Measurements from ENCODE around the gene TP53I11.

The TP53I11 gene

DNA sequence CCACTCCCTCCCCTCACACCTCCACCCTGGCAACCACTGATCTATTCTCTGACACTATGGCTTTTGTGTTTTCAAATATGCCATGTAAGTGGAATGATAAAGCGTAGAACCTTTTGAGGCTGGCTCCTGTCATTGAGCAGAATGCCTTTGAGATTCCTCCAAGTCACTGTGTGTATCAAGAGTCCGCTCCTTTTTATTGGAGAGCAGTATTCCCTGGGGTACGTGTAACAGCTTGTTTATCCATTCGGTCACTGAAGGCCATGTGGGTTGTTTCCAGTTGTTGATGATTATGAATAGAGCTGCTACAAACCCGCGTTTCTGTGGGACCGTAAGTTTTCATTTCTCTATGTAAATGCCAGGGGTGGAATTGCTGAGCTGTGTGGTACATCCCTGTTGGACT lies 10.3 kb downstream of the TP53I11 start:
- H3K27ac Mint-ChIP-seq: peak overlapping the region in 1 of 2 donors; percentile 27
- no peak overlapping the region for H3K4me3 Mint-ChIP-seq
- no peak for ATAC-seq
- no peaks in the 10 kb centered on the region for H3K27me3 Mint-ChIP-seq
- H3K9me3 Mint-ChIP-seq: no peaks in the 10 kb centered on the region
- H3K4me1 Mint-ChIP-seq: peaks cover 44% of the 10 kb centered on the region
- DNase-seq: no peak

DNA sequence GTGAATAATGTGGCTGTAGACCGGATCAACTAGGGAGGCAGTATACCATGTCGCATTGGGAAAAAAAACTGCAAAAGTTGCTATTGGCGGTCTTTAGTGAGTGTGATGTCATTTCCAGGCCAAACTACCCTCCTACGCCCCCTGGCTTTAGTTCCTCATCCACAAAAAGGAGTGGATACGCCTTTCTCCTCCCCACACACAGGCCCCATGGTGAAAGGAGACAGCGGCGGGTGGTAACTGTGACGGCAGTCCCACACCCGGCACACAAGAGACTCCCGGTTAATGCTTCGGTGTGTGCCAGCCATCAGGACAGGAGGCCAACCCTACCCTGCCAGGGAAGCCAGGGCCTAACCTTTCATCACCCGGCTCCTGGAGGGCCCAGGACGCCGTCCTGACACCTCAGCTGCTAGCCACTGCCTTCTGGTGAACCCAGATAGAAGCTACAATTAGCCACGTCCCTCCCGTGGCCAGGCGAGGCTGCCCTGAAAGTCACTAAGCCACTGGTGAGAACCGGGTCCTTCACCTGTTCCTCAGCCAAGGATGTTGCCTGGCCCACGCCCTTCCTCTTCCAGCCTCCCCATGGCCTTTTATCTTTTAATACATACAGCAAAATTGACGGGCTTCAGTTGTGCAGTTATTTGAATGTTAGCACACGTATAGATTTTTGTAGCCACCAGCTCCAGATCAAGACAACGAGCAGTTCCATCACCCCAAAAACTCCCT lies 10.8 kb downstream of the TP53I11 start:
- no peak for DNase-seq
- peaks cover 38% of the 10 kb centered on the region for H3K4me1 Mint-ChIP-seq
- H3K9me3 Mint-ChIP-seq: no peaks in the 10 kb centered on the region
- no peak overlapping the region for H3K4me3 Mint-ChIP-seq
- H3K27ac Mint-ChIP-seq: peak overlapping the region in 1 of 2 donors; percentile 27
- ATAC-seq: no peak
- H3K27me3 Mint-ChIP-seq: no peaks in the 10 kb centered on the region

DNA sequence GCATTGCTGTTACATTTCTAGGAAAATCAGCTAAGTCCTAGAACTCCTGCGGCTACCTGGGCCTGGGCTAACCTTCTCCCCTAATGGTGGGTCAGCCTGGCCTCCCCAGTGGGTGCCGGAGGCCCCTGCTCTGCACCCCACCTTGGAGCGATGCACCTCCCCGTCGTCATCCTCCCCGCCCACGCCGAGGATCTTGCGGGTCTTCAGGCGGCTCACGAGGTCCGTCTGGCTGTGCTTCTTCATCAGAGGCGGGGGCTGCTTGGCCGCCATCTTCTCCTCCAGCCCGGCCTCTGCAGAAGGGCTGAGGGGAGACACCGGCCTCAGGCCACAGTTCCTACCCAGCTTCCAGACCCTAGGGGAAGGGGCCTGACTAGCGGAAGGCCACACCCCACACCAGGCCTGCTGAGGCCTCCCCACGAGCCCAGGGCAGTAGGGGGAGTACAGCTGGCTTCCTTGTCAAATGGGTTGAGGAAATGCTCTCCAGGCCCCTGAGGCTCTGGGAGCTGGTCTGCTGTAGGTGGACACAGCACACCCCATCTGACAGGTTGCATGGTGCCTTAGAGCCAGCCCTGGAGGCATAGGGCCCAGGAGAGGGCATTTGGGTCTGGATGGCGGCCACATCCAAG lies 12.5 kb downstream of the TP53I11 start:
- Mint-ChIP-seq H3K27me3 (no peaks in the 10 kb centered on the region), H3K9me3 (no peaks in the 10 kb centered on the region), H3K27ac (no peak overlapping the region), H3K4me3 (no peak overlapping the region), H3K4me1 (peaks cover 22% of the 10 kb centered on the region)
- ATAC-seq (no peak), DNase-seq (no peak)

DNA sequence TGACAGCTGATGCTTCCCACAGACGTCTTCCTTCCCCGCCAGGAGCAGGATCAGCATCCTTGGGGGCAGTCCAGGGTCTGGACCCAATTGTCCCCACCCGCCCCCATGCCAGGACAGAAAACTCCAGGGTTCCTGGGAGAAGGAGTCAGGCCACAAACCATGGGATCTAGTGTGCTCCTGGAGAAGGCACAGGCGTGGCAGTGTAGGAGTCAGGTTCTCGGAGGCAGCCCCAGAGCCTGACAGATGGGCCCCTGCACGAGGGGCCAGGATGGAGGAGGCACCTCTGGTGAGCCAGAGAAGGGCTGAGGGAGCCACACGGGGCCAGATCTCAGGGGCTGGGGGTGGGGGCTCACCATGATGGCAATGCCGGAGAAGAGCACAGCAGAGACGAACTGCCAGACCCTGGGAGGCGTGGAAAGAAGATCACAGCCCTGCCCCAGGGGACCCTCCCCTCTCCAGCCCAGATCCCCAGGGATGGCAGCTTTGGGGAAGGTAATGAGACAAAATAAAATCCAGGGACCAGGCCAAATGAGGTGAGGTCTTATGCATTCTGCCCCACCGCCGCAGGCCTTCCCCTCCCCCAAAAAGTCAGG lies 13.6 kb downstream of the TP53I11 start:
- Mint-ChIP-seq H3K9me3 (no peaks in the 10 kb centered on the region), H3K27me3 (no peaks in the 10 kb centered on the region), H3K27ac (no peak overlapping the region), H3K4me1 (peaks cover 10% of the 10 kb centered on the region), H3K4me3 (no peak overlapping the region)
- DNase-seq: no peak
- ATAC-seq: peak; percentile 1

- peak; percentile 78 to 79 for DNase-seq
- Mint-ChIP-seq H3K27me3 (no peaks in the 10 kb centered on the region), H3K27ac (no peak overlapping the region), H3K9me3 (no peaks in the 10 kb centered on the region), H3K4me1 (peaks cover 6% of the 10 kb centered on the region), H3K4me3 (no peak overlapping the region)
- ATAC-seq: peak; percentile 73
These were observed 14.2 kb downstream of the TP53I11 start for GRCh38 chr11:44936525-44936924.

GRCh38 chr11:44934735-44935250 lies 15.9 kb downstream of the TP53I11 start:
- Mint-ChIP-seq H3K27ac (peak overlapping the region in 1 of 2 donors; percentile 40), H3K4me1 (peaks cover 6% of the 10 kb centered on the region), H3K27me3 (no peaks in the 10 kb centered on the region), H3K9me3 (no peaks in the 10 kb centered on the region), H3K4me3 (no peak overlapping the region)
- no peak for DNase-seq
- no peak for ATAC-seq

- no peaks in the 10 kb centered on the region for H3K27me3 Mint-ChIP-seq
- no peak for ATAC-seq
- H3K4me1 Mint-ChIP-seq: peaks cover 6% of the 10 kb centered on the region
- H3K27ac Mint-ChIP-seq: peak overlapping the region in 1 of 2 donors; percentile 6
- no peak for DNase-seq
- no peak overlapping the region for H3K4me3 Mint-ChIP-seq
- H3K9me3 Mint-ChIP-seq: no peaks in the 10 kb centered on the region
These were observed 16.6 kb downstream of the TP53I11 start for GRCh38 chr11:44934110-44934509.

DNA sequence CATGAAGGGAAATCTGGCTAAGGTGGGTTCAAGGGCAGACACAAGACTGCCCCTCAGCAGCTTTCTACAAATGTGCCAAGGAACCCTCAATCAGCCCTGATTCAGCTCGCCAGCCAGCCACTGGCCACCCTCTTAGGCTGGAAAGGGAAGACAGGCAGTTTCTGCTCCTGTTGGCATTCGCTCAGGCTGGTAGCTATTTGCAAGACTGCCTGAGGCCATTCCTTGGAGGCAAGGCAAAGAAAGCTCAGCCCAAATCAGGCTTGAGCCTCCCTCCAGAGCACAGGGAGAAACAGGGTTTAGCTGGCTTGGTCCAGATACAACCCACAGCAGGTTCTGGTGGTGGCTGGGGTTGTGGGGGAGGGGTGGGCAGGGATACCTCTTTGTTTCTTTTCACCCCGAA lies 19.2 kb downstream of the TP53I11 start:
- H3K4me3 Mint-ChIP-seq: no peak overlapping the region
- H3K9me3 Mint-ChIP-seq: no peaks in the 10 kb centered on the region
- no peak for ATAC-seq
- DNase-seq: no peak
- H3K27me3 Mint-ChIP-seq: no peaks in the 10 kb centered on the region
- no peak overlapping the region for H3K27ac Mint-ChIP-seq
- H3K4me1 Mint-ChIP-seq: peaks cover 10% of the 10 kb centered on the region

GRCh38 chr11:44930588-44931302 lies 19.9 kb downstream of the TP53I11 start:
- Mint-ChIP-seq H3K4me1 (peaks cover 8% of the 10 kb centered on the region), H3K9me3 (no peaks in the 10 kb centered on the region), H3K27me3 (no peaks in the 10 kb centered on the region), H3K4me3 (no peak overlapping the region), H3K27ac (peak overlapping the region; percentile 4 to 59)
- no peak for DNase-seq
- ATAC-seq: no peak

GRCh38 chr11:44928816-44929215 lies 21.9 kb downstream of the TP53I11 start:
- no peak overlapping the region for H3K27ac Mint-ChIP-seq
- no peaks in the 10 kb centered on the region for H3K9me3 Mint-ChIP-seq
- peaks cover 8% of the 10 kb centered on the region for H3K4me1 Mint-ChIP-seq
- H3K27me3 Mint-ChIP-seq: no peaks in the 10 kb centered on the region
- H3K4me3 Mint-ChIP-seq: no peak overlapping the region
- DNase-seq (no peak), ATAC-seq (no peak)

GRCh38 chr11:44928144-44928543 lies 22.5 kb downstream of the TP53I11 start:
- no peak overlapping the region for H3K4me3 Mint-ChIP-seq
- no peaks in the 10 kb centered on the region for H3K9me3 Mint-ChIP-seq
- peaks cover 8% of the 10 kb centered on the region for H3K4me1 Mint-ChIP-seq
- H3K27me3 Mint-ChIP-seq: no peaks in the 10 kb centered on the region
- ATAC-seq (no peak), DNase-seq (no peak)
- H3K27ac Mint-ChIP-seq: no peak overlapping the region

DNA sequence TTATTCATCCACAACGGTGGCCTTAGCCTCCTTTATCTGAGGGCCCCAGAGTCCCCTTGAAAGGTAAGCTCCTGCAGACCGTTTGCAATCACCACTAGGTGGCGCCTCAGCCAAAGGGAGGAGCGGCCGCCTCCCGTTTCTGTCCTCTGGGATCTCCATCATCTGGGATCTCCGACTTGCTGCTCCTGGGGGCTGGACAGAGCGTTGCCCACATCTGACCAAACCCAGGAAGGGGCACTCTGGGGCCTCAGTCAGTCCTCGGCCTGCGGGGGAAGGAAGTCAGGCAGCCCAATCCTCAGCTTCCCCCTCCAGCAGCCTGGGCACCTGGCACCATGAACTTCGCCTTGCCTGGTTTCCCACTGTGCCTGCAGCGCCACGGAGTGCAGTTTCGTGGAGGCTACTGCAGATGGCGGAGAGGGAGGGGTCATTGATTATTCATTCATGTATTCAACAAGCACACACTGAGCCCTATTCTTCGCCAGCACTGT lies 23.5 kb downstream of the TP53I11 start:
- Mint-ChIP-seq H3K4me3 (no peak overlapping the region), H3K27ac (no peak overlapping the region), H3K9me3 (no peaks in the 10 kb centered on the region), H3K4me1 (peaks cover 8% of the 10 kb centered on the region), H3K27me3 (no peaks in the 10 kb centered on the region)
- ATAC-seq: peak; percentile 52
- DNase-seq: peak; percentile 52 to 53

GRCh38 chr11:44926036-44926435 lies 24.6 kb downstream of the TP53I11 start:
- Mint-ChIP-seq H3K27me3 (no peaks in the 10 kb centered on the region), H3K9me3 (no peaks in the 10 kb centered on the region), H3K4me1 (peaks cover 8% of the 10 kb centered on the region), H3K27ac (no peak overlapping the region), H3K4me3 (no peak overlapping the region)
- no peak for DNase-seq
- ATAC-seq: no peak

- no peak overlapping the region for H3K4me3 Mint-ChIP-seq
- peaks cover 8% of the 10 kb centered on the region for H3K4me1 Mint-ChIP-seq
- DNase-seq (no peak), ATAC-seq (no peak)
- peak overlapping the region in 1 of 2 donors; percentile 42 for H3K27ac Mint-ChIP-seq
- no peaks in the 10 kb centered on the region for H3K27me3 Mint-ChIP-seq
- no peaks in the 10 kb centered on the region for H3K9me3 Mint-ChIP-seq
These were observed 26.9 kb downstream of the TP53I11 start for GRCh38 chr11:44923806-44924205.

GRCh38 chr11:44923115-44923514 lies 27.6 kb downstream of the TP53I11 start:
- Mint-ChIP-seq H3K27ac (no peak overlapping the region), H3K9me3 (no peaks in the 10 kb centered on the region), H3K27me3 (no peaks in the 10 kb centered on the region), H3K4me3 (no peak overlapping the region), H3K4me1 (peaks cover 8% of the 10 kb centered on the region)
- DNase-seq (no peak), ATAC-seq (no peak)

All from stimulated activated naive CD8-positive, alpha-beta T cell treated with anti-CD3 and anti-CD28 coated beads, Interleukin-15, amount 100 ng/mL, for 72 hours (primary cell).